Measurements from ENCODE around the gene EFCAB6.
"Not testable (repeated sequence)": the region's sequence is repeated elsewhere in the genome, so short reads cannot be mapped to it uniquely, and the experiment has no call there.

Gene EFCAB6

DNA sequence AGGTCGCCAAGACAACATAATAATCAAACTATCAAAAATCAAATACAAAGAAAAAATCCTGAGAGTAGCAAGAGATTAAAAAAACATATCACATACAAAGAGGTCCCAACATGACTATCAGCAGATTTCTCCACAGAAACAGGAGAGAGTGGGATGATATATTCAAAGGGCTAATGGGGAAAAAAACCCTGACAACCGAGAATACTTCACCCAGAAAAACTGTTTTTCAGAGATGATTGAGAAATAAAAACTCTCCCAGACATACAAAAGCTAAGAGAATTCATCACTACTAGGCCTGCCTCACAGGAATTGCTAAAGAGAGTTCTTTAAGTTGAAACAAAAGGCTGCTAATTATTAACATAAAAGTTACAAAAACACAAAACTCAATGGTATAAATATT lies 108.1 kb downstream of the EFCAB6 start:
- Mint-ChIP-seq H3K4me3 (no peak overlapping the region), H3K9me3 (peaks cover 21% of the 10 kb centered on the region), H3K27ac (no peak overlapping the region), H3K4me1 (no peaks in the 10 kb centered on the region), H3K27me3 (peaks cover 15% of the 10 kb centered on the region), H3K36me3 (peaks cover 10% of the 10 kb centered on the region)

- peaks cover 6% of the 10 kb centered on the region for H3K27me3 Mint-ChIP-seq
- H3K27ac Mint-ChIP-seq, result no peak overlapping the region
- H3K4me1 Mint-ChIP-seq, result no peaks in the 10 kb centered on the region
- no peak overlapping the region for H3K4me3 Mint-ChIP-seq
- no peaks in the 10 kb centered on the region for H3K36me3 Mint-ChIP-seq
- peaks cover 6% of the 10 kb centered on the region for H3K9me3 Mint-ChIP-seq
Measured at GRCh38 chr22:43698403-43698802, 113.7 kb downstream of the EFCAB6 start.

- Mint-ChIP-seq H3K4me3 (no peak overlapping the region), H3K9me3 (peaks cover 10% of the 10 kb centered on the region), H3K27me3 (peaks cover 8% of the 10 kb centered on the region), H3K27ac (no peak overlapping the region), H3K36me3 (no peaks in the 10 kb centered on the region), H3K4me1 (no peaks in the 10 kb centered on the region)
Measured at GRCh38 chr22:43697894-43698293, 114.2 kb downstream of the EFCAB6 start.

- Mint-ChIP-seq H3K4me1 (no peaks in the 10 kb centered on the region), H3K27me3 (peaks cover 19% of the 10 kb centered on the region), H3K4me3 (no peak overlapping the region), H3K27ac (no peak overlapping the region), H3K9me3 (peaks cover 25% of the 10 kb centered on the region), H3K36me3 (peaks cover 2% of the 10 kb centered on the region)
Measured at GRCh38 chr22:43693249-43693648, 118.9 kb downstream of the EFCAB6 start.

DNA sequence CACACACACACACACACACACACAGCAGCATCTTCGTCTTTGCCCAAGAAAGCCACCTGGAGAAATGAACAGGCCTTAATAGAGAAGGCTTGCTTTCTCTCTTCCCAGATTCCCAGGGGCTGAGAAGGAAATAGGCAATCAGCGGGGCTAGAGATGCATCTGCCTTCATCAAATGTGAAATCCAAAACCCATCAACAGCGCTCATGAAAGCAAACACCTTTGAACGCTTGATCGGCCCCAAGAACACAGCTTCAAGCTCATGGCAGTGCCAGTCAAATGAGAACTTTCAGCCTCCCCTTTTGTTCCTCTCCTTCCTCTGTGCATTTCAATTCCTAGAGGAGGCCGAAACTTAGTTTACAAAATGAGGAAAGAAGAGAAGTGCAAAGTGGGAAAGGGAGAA lies 122.7 kb downstream of the EFCAB6 start:
- Mint-ChIP-seq H3K27me3 (peaks cover 17% of the 10 kb centered on the region), H3K4me3 (no peak overlapping the region), H3K9me3 (peaks cover 25% of the 10 kb centered on the region), H3K36me3 (peaks cover 2% of the 10 kb centered on the region), H3K4me1 (no peaks in the 10 kb centered on the region), H3K27ac (no peak overlapping the region)

GRCh38 chr22:43682851-43683250 lies 129.3 kb downstream of the EFCAB6 start:
- no peaks in the 10 kb centered on the region for H3K4me1 Mint-ChIP-seq
- peaks cover 10% of the 10 kb centered on the region for H3K9me3 Mint-ChIP-seq
- H3K27me3 Mint-ChIP-seq, result peaks cover 4% of the 10 kb centered on the region
- H3K4me3 Mint-ChIP-seq, result no peak overlapping the region
- H3K27ac Mint-ChIP-seq, result no peak overlapping the region
- H3K36me3 Mint-ChIP-seq, result no peaks in the 10 kb centered on the region

DNA sequence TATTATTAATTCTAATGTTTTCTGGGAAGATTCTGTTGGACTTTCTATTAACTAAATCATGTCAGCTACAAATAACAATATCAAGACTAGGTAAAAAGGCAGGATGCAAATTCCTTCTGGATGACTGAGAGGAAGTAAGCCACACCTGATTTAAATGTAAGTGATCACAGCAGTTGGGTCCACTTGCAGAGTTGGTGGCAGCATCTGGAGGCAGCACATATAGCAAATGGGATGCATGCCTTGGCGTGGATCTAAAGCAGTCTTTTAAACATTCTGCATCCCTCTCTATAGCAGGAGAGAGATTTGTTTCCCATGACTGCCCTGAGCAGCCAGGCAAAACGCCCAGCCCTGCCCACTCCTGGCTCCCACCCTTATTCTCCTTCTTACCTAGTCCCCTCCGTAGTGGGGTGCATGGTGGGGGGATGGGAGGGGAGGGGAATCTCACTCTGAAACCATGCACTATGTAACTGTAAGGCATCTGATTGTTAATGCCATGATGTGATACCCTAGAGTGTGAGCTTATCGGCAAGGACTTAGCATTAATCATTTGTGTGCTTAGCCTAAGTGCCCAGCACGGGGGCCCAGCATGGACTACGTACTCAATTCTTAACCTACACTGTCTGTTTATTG lies 130.3 kb downstream of the EFCAB6 start:
- Mint-ChIP-seq H3K36me3 (no peaks in the 10 kb centered on the region), H3K4me1 (no peaks in the 10 kb centered on the region), H3K4me3 (no peak overlapping the region), H3K27me3 (peaks cover 4% of the 10 kb centered on the region), H3K9me3 (peaks cover 10% of the 10 kb centered on the region), H3K27ac (no peak overlapping the region)

DNA sequence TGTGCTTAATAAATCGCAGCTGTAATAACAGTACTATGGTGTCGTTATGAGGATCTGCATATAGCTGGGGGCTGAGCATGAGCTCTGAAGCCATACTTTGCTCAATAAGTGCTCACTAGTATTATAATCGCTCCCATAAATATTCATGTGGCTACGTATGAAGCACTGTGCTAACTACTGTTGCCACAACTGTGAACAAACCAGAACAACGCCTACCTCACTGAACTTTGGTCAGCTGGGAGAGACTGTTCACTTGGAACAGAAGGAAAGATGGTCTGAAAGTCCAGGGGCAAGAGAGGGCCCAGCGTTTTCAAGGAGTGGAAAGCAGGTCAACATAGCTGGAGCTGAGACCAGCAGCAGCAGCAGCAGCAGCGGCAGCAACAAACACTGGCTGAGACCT lies 141.6 kb downstream of the EFCAB6 start:
- Mint-ChIP-seq H3K27me3 (no peaks in the 10 kb centered on the region), H3K9me3 (no peaks in the 10 kb centered on the region), H3K36me3 (no peaks in the 10 kb centered on the region), H3K4me3 (no peak overlapping the region), H3K27ac (no peak overlapping the region), H3K4me1 (no peaks in the 10 kb centered on the region)

DNA sequence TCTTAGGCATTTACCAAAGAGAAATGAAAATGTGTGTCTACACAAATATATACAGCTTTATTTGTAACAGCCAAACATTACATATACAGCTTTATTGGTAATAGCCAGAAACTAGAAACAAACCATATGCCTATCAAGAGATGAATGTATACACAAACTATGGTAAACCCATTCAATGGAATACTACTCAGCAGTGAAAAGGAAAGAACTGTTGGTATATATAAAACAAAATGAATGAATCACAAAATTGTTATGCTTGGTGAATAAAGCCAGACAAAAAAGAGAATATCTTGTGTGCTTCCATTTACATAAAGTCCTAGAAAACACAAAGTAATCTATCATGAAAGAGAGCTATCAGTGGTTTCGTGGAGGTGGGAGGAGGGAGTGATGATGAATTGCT lies 142.9 kb downstream of the EFCAB6 start:
- Mint-ChIP-seq H3K4me3 (no peak overlapping the region), H3K4me1 (no peaks in the 10 kb centered on the region), H3K9me3 (no peaks in the 10 kb centered on the region), H3K27me3 (no peaks in the 10 kb centered on the region), H3K27ac (no peak overlapping the region), H3K36me3 (no peaks in the 10 kb centered on the region)

GRCh38 chr22:43667656-43668055 lies 144.4 kb downstream of the EFCAB6 start:
- H3K9me3 Mint-ChIP-seq, result no peaks in the 10 kb centered on the region
- no peaks in the 10 kb centered on the region for H3K27me3 Mint-ChIP-seq
- H3K4me1 Mint-ChIP-seq, result no peaks in the 10 kb centered on the region
- no peak overlapping the region for H3K4me3 Mint-ChIP-seq
- no peak overlapping the region for H3K27ac Mint-ChIP-seq
- no peaks in the 10 kb centered on the region for H3K36me3 Mint-ChIP-seq

DNA sequence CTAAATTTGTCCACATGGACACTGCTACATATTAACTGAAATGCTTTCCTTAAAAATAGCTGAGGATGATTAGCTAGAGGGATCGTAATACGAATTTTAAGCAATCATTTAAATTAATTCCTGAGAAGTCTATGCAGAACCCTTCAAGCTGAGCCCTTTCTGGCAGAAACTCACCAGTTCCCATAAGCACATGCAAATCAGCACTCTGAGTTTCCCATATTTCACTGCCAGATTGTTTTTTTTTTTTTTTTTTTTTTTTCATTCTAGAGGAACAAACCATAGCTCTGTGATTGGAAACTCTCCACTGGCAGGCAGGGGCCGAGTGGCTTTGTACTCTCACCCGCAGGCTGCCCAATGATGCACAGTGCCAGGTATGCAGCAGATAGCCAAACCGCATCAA lies 145.6 kb downstream of the EFCAB6 start:
- H3K4me1 Mint-ChIP-seq, result no peaks in the 10 kb centered on the region
- no peaks in the 10 kb centered on the region for H3K27me3 Mint-ChIP-seq
- H3K27ac Mint-ChIP-seq, result no peak overlapping the region
- no peaks in the 10 kb centered on the region for H3K36me3 Mint-ChIP-seq
- H3K4me3 Mint-ChIP-seq, result no peak overlapping the region
- no peaks in the 10 kb centered on the region for H3K9me3 Mint-ChIP-seq

DNA sequence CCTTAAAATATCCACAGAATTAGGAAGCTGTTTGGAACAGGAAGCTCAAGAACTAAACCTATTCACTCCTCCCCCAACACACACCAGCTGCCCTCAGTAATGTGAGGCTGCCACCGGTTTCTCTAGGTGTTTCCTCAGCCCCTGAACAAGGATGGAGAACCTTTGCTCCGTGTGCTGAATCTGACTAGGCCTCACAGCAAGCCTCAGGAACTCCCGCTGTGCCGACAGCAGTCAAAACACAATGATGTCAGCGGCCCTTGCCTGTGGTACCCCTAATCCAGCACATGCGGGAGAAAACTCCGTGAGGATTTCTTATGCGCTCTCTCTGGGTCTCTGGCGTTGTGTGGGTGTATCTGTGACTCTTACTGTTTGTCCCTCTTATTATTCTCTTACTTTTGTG lies 153.3 kb downstream of the EFCAB6 start:
- Mint-ChIP-seq H3K4me3 (no peak overlapping the region), H3K27me3 (no peaks in the 10 kb centered on the region), H3K4me1 (no peaks in the 10 kb centered on the region), H3K27ac (no peak overlapping the region), H3K36me3 (no peaks in the 10 kb centered on the region), H3K9me3 (no peaks in the 10 kb centered on the region)

DNA sequence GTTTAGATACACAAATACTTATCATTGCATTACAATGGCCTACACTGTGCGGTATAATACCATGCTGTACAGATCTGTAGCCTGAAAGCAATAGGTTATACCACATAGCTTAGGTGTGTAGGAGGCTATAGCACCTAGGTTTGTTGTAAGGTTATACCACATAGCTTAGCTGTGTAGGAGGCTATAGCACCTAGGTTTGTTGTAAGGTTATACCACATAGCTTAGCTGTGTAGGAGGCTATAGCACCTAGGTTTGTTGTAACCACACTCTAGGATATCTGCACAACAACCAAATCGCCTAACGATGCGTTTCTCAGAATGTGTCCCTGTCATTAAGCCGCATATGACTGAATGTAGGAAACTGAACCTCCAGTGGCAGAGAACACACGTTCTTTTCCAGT lies 155.5 kb downstream of the EFCAB6 start:
- H3K9me3 Mint-ChIP-seq, H3K27me3 Mint-ChIP-seq, H3K4me3 Mint-ChIP-seq, H3K36me3 Mint-ChIP-seq, H3K27ac Mint-ChIP-seq, H3K4me1 Mint-ChIP-seq: not testable (repeated sequence)

GRCh38 chr22:43654271-43654670 lies 157.8 kb downstream of the EFCAB6 start:
- no peaks in the 10 kb centered on the region for H3K4me1 Mint-ChIP-seq
- H3K36me3 Mint-ChIP-seq, result peaks cover 2% of the 10 kb centered on the region
- no peaks in the 10 kb centered on the region for H3K9me3 Mint-ChIP-seq
- H3K4me3 Mint-ChIP-seq, result no peak overlapping the region
- no peak overlapping the region for H3K27ac Mint-ChIP-seq
- H3K27me3 Mint-ChIP-seq, result peaks cover 8% of the 10 kb centered on the region

DNA sequence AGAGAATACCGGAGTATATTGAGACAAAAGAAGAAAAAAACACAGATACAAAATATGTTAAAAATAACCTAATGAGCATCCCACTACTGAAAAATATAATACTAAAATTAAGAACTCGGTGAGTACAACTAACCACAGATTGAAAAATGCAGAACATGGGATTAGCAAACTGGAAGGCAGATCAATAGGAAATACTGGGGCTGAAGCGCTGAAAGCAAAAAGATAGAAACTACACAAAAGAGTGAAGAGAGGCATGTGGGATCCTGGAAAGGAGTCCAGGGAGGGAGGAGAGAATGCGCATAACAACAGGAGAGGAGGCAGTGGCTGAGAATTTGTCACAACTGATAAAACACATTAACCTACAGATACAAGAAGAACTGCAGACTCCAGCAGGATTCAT lies 159.3 kb downstream of the EFCAB6 start:
- Mint-ChIP-seq H3K36me3 (peaks cover 2% of the 10 kb centered on the region), H3K4me1 (no peaks in the 10 kb centered on the region), H3K4me3 (no peak overlapping the region), H3K9me3 (no peaks in the 10 kb centered on the region), H3K27ac (no peak overlapping the region), H3K27me3 (peaks cover 8% of the 10 kb centered on the region)

- H3K4me3 Mint-ChIP-seq, result no peak overlapping the region
- H3K27ac Mint-ChIP-seq, result no peak overlapping the region
- no peaks in the 10 kb centered on the region for H3K4me1 Mint-ChIP-seq
- peaks cover 12% of the 10 kb centered on the region for H3K27me3 Mint-ChIP-seq
- peaks cover 9% of the 10 kb centered on the region for H3K9me3 Mint-ChIP-seq
- H3K36me3 Mint-ChIP-seq, result peaks cover 9% of the 10 kb centered on the region
Measured at GRCh38 chr22:43643387-43643786, 168.7 kb downstream of the EFCAB6 start.
